ENCODE data around the gene SH3D19.

GRCh38 chr4:151114338-151114737, 211.1 kb downstream of the SH3D19 start:
- no peak for TF ChIP-seq CTCF (IDR thresholded peaks at IDR 0.05; ENCODE audit: insufficient read depth, low read depth, low read length)
- TF ChIP-seq EZH2 (IDR thresholded peaks at IDR 0.05; ENCODE audit: insufficient read depth, low read length) = no peak
